GM15510 (cell line): ENCODE results near the gene IER5L.

Source experiments
- POLR2A ChIP-seq: IDR thresholded peaks from 3 replicates; pipeline ENCODE4 v1.6.1; 2011; ENCODE audit warnings: borderline replicate concordance; ENCODE audit not compliant: insufficient read length; ENCODE audit errors: extremely low read depth

The IER5L gene

GRCh38 chr9:129139233-129139992 is 38.6 kb downstream of the IER5L start:
- TF ChIP-seq POLR2A: peak; percentile 36

- no peak for TF ChIP-seq POLR2A
Measured at GRCh38 chr9:129138476-129139232, 39.4 kb downstream of the IER5L start.

GRCh38 chr9:129138144-129138462 is 40.0 kb downstream of the IER5L start:
- TF ChIP-seq POLR2A: no peak

DNA sequence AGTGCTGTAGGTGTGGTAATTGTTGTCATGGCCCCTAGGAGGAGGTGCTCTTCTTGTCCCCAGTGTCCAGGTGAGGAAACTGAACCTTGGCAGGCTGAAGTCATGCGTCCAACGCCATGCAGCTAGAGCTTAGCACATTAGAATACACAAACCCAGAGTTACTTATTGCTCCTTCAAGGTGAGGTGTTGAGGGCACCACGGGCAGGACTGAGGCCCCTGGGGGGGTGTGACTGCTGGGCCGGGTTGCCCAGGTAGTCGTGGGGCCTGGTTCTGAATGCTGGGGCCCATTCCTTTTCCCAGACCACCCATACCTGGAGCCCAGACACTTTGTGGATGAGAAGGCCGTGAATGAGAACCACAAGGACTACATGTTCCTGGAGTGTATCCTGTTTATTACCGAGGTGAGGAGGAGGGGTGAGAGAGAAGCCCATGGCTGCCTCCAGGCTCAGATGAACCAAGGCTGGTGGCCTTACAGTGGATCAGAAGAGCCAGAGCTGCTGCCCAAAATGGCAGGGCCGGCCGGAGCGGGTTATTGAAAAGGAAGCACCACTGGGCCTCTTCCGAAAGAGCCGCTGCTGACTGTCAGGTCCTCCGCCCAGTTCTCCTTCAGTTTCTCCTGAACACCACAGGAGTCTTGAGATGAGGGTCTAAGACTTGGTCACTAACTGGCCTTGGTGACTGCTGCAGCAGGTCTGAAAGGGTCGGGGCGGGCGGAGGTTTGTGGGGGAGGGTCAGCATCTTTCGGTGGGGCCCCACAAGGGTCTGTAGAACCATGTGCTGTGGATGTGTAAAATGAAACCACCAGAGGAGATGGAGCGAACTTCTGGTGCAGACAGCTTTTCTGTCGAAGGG is 40.5 kb downstream of the IER5L start:
- TF ChIP-seq POLR2A: no peak

DNA sequence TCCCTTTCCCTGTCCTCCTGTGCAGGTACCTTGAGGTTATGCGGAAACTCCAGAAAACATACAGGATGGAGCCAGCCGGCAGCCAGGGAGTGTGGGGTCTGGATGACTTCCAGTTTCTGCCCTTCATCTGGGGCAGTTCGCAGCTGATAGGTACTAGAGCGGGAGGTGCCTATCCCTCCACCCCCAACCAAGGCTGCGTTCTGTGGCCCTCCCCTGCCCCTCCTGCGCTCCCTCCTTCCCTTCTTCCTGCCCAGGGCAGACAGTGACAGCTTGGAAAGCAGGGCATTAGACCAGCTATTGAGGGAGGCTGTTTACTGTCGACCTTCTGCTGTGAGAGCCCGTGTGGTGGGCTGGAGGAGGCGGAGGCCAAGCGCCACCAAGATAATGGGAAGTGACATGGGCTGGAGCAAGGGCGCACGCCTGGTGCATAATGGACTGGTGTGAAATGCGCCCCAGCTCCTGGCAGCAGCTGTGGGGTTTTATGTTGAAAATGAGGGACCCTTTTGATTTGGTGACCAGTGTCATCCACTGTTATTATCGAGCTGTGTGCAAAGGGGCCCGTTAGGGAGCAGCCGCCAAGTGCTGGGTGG is 41.5 kb downstream of the IER5L start:
- TF ChIP-seq POLR2A: no peak

- TF ChIP-seq POLR2A: no peak
Measured at GRCh38 chr9:129135476-129135875, 42.6 kb downstream of the IER5L start.

GRCh38 chr9:129133082-129133481 is 45.0 kb downstream of the IER5L start:
- TF ChIP-seq POLR2A: no peak

DNA sequence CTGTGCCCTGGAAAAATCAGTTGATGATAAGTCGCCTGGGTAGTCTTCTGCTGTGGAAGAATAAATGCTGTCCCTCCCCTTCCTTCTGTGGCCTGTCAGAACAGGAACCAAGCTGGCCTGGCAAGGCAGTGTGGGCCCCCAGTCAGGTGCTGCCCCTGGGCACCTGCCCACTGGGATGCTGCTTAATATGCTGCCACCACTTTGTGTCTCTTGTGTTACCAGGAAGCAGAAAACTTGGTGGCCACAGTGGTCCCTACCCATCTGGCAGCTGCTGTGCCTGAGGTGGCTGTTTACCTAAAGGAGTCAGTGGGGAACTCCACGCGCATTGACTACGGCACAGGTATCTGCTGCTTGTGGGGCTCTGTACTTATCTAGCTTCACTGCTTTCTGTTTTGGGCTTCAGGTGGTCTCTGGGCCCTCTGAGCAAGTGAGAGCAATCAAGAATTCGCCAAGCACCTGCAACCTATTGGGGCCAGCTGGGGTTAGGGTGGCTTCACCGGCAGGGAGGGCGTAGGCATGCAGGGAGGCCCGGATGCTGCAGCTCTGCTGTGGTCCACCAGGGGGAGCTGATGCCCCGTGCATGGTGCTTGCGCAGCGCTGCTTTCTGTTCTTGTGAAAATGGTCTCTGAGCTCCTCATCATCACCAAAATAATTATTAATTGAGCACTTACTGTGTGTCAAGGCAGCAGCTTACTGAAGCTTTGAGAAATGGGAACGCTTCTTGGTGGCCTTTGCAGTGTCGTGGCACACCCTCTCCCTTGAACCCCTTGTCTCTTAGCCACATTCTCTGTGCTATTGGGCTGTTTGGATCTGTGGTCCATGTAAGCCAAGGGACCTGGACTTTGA is 46.5 kb downstream of the IER5L start:
- no peak for TF ChIP-seq POLR2A

GRCh38 chr9:129130791-129131190 is 47.3 kb downstream of the IER5L start:
- TF ChIP-seq POLR2A: no peak

DNA sequence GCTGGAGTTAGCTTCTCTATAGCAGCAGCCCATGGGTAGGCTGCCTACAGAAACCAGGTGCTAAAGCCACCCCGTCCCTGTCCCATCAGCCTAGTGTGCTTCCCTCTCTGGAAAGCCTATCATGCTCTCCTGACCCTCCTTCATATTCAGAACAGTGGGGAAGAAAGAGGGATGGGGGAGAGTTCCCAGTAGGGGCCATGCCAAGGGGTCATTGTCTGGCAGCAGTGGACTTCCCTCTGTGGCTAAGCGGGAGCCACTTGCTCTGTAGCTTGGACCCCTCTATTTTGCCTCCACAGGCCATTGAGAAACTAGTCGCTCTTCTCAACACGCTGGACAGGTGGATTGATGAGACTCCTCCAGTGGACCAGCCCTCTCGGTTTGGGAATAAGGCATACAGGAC is 49.4 kb downstream of the IER5L start:
- TF ChIP-seq POLR2A: no peak

DNA sequence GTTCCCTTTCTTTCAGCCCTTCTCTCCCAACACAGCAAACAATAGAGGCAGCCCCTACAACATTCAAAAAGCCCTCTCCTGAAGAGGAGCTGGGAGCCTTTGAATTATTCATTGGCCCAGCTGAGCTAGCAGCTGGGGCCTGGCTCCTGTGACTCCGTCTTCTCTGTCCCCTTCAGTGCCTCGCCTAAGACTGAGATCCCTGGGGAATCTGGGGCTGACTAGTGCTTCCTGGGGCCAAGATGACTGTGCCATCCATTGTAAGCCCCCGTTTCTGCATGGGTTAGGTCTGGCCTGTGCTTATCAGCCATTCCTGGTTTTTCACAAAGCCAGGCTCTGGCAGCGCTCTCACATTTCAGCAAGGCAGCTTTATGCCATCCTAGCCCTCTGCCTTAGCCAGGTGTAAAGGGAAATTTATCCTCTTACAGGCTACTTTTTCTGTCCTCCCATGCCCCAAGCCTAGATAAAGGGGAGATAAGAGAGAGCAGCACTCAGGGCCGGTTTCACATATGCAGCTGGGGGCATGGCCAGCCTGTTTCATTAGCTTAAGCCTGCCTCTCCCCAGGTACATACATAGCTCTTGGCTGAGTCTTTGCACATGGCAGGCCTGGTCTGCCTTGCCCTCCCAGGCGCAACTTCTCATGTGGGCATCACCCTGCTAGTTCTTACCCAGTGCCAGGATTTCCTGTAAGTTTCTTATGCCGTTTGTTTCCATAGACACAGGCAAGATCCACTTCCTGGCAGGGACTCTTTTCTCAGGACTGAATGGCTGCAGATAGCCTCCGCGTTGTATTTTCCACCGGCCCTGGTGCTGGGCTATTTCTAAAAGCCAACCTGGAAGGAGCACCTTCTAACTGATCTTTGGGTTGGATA is 51.1 kb downstream of the IER5L start:
- TF ChIP-seq POLR2A: no peak
